ENCODE results near the gene MLC1.

Gene MLC1

GRCh38 chr22:50025993-50026392, 59.2 kb downstream of the MLC1 start:
- no peak for DNase-seq (ENCODE audit: low spot score)
- TF ChIP-seq CTCF (IDR thresholded peaks at IDR 0.05; ENCODE audit: extremely low read depth, insufficient read depth, missing control alignments), result no peak
- in situ Hi-C loops (cut with MboI; ENCODE audit: low pct_unique_long_range_greater_than_20kb, low sequenced_read_pairs, unreplicated experiment), result loop anchor here (25.0 kb wide), 2 partner anchors 89 to 264 kb away; no protein-coding TSS in a partner anchor

- no peak for TF ChIP-seq CTCF (IDR thresholded peaks at IDR 0.05; ENCODE audit: extremely low read depth, insufficient read depth, missing control alignments)
- in situ Hi-C loops (cut with MboI; ENCODE audit: low pct_unique_long_range_greater_than_20kb, low sequenced_read_pairs, unreplicated experiment), result no loop called here
Measured at GRCh38 chr22:50022171-50022819, 62.9 kb downstream of the MLC1 start.

GRCh38 chr22:50020606-50021005, 64.6 kb downstream of the MLC1 start:
- no peak for DNase-seq (ENCODE audit: low spot score)
- in situ Hi-C loops (cut with MboI; ENCODE audit: low pct_unique_long_range_greater_than_20kb, low sequenced_read_pairs, unreplicated experiment), result no loop called here
- TF ChIP-seq CTCF (IDR thresholded peaks at IDR 0.05; ENCODE audit: extremely low read depth, insufficient read depth, missing control alignments), result no peak

More at GRCh38 chr22:50022171-50022819, 62.9 kb downstream of the MLC1 start:
- DNase-seq (ENCODE audit: low spot score), result no peak

- no peak for TF ChIP-seq CTCF (IDR thresholded peaks at IDR 0.05; ENCODE audit: extremely low read depth, insufficient read depth, missing control alignments)
- no peak for DNase-seq (ENCODE audit: low spot score)
- in situ Hi-C loops (cut with MboI; ENCODE audit: low pct_unique_long_range_greater_than_20kb, low sequenced_read_pairs, unreplicated experiment), result no loop called here
Measured at GRCh38 chr22:50019316-50019715, 65.9 kb downstream of the MLC1 start.

- in situ Hi-C loops (cut with MboI; ENCODE audit: low pct_unique_long_range_greater_than_20kb, low sequenced_read_pairs, unreplicated experiment), result no loop called here
- no peak for DNase-seq (ENCODE audit: low spot score)
- TF ChIP-seq CTCF (IDR thresholded peaks at IDR 0.05; ENCODE audit: extremely low read depth, insufficient read depth, missing control alignments), result no peak
Measured at GRCh38 chr22:50018608-50019285, 66.5 kb downstream of the MLC1 start.

- no peak for TF ChIP-seq CTCF (IDR thresholded peaks at IDR 0.05; ENCODE audit: extremely low read depth, insufficient read depth, missing control alignments)
- DNase-seq (ENCODE audit: low spot score), result no peak
- in situ Hi-C loops (cut with MboI; ENCODE audit: low pct_unique_long_range_greater_than_20kb, low sequenced_read_pairs, unreplicated experiment), result no loop called here
Measured at GRCh38 chr22:50017701-50018224, 67.5 kb downstream of the MLC1 start.
